GM23338 (cell line): Measurements from ENCODE around the gene CSNK1A1. TPM values are rescaled to one million over a fixed set of nuclear protein-coding genes. Genes with fewer than 3 reads are reported as not detected.

Source experiments
- ATAC-seq: fragments of 200-7000 bp; cut with Tn5 transposase; 3 replicates; pipeline ENCODE4 v1.9.1; 2020
- DNase-seq: peaks from one replicate; pipeline ENCODE4 v3.0.0-alpha.2; 2015; ENCODE audit warnings: low spot score
- H2AFZ ChIP-seq: fragments of 200-600 bp; sonication (generic); 2 replicates; pipeline ENCODE4 v1.8.0; 2016; ENCODE audit warnings: antibody characterized with exemption, mild to moderate bottlenecking, moderate library complexity
- H3F3A ChIP-seq: fragments of 200-600 bp; sonication (generic); replicated peaks from 2 replicates; pipeline ENCODE4 v1.8.0; 2017; ENCODE audit warnings: antibody characterized with exemption, mixed run types, low read depth
- H3K27ac ChIP-seq: fragments of 200-600 bp; sonication (generic); 2 replicates; pipeline ENCODE4 v1.6.1; 2016; ENCODE audit warnings: low read depth
- H3K27me3 ChIP-seq: fragments of 200-600 bp; sonication (generic); 2 replicates; pipeline ENCODE4 v1.8.0; 2016; ENCODE audit warnings: mild to moderate bottlenecking, mixed run types, moderate library complexity; ENCODE audit not compliant: insufficient read depth
- H3K36me3 ChIP-seq: fragments of 200-600 bp; sonication (generic); 2 replicates; pipeline ENCODE4 v1.8.0; 2016; ENCODE audit warnings: mild to moderate bottlenecking; ENCODE audit not compliant: insufficient read depth
- H3K4me1 ChIP-seq: fragments of 200-600 bp; sonication (generic); 2 replicates; pipeline ENCODE4 v1.8.0; 2016; ENCODE audit warnings: mild to moderate bottlenecking, moderate library complexity; ENCODE audit not compliant: insufficient read depth
- H3K4me2 ChIP-seq: fragments of 200-600 bp; sonication (generic); 2 replicates; pipeline ENCODE4 v1.7.1; 2017; ENCODE audit warnings: mixed run types
- H3K4me3 ChIP-seq: fragments of 200-600 bp; sonication (generic); 2 replicates; pipeline ENCODE4 v1.6.1; 2016; ENCODE audit warnings: mixed run types
- H3K79me2 ChIP-seq: fragments of 200-600 bp; sonication (generic); replicated peaks from 2 replicates; pipeline ENCODE4 v1.8.0; 2017; ENCODE audit warnings: mild to moderate bottlenecking; ENCODE audit not compliant: insufficient read depth
- H3K9me2 ChIP-seq: fragments of 200-600 bp; sonication (generic); 2 replicates; pipeline ENCODE4 v1.8.0; 2017; ENCODE audit not compliant: insufficient read depth
- H4K20me1 ChIP-seq: fragments of 200-600 bp; sonication (generic); replicated peaks from 2 replicates; pipeline ENCODE4 v1.8.0; 2017; ENCODE audit warnings: mild to moderate bottlenecking; ENCODE audit not compliant: insufficient read depth
- H3K27ac Mint-ChIP-seq: 2 replicates; pipeline ENCODE4 v1.8.0; 2020; ENCODE audit warnings: inconsistent platforms, mild to moderate bottlenecking, moderate library complexity, mixed read lengths
- H3K27me3 Mint-ChIP-seq: 3 replicates; pipeline ENCODE4 v1.8.0; 2022; ENCODE audit warnings: low read depth, mild to moderate bottlenecking, moderate library complexity, mixed read lengths, inconsistent platforms; ENCODE audit not compliant: insufficient read depth, poor library complexity
- H3K36me3 Mint-ChIP-seq: 3 replicates; pipeline ENCODE4 v1.8.0; 2021; ENCODE audit warnings: low read depth, mild to moderate bottlenecking, inconsistent platforms, moderate library complexity, mixed read lengths
- H3K4me1 Mint-ChIP-seq: 3 replicates; pipeline ENCODE4 v1.8.0; 2020; ENCODE audit warnings: mild to moderate bottlenecking, inconsistent platforms, mixed read lengths
- H3K4me3 Mint-ChIP-seq: 3 replicates; pipeline ENCODE4 v1.8.0; 2021; ENCODE audit warnings: moderate library complexity, mild to moderate bottlenecking, inconsistent platforms, mixed read lengths
- H3K9me3 Mint-ChIP-seq: 3 replicates; pipeline ENCODE4 v1.8.0; 2020; ENCODE audit warnings: moderate library complexity, mild to moderate bottlenecking, inconsistent platforms, mixed read lengths
- CREB1 ChIP-seq: fragments of 250-450 bp; sonication (Bioruptor Pico); IDR thresholded peaks from 2 replicates; pipeline ENCODE4 v1.5.0; 2020; ENCODE audit warnings: low read depth, mild to moderate bottlenecking, moderate library complexity
- CTCF ChIP-seq, 2 experiments: fragments of 200-600 bp in 1 of 2; sonication (generic) in 1 of 2; conservative IDR thresholded peaks; 2 replicates each; pipeline versions ENCODE4 v1.5.1 to v1.6.1; 2016 to 2017; ENCODE audit warnings: antibody characterized with exemption in 2 of 2, low read depth in 2 of 2, mild to moderate bottlenecking in 2 of 2, moderate library complexity in 1 of 2
- EZH2phosphoT487 ChIP-seq: fragments of 200-600 bp; sonication (generic); IDR thresholded peaks from one replicate; pipeline ENCODE4 v1.8.1; 2018; ENCODE audit warnings: antibody characterized with exemption; ENCODE audit not compliant: unreplicated experiment
- JUNB ChIP-seq: IDR thresholded peaks from one replicate; pipeline ENCODE4 v1.6.1; 2016; ENCODE audit warnings: antibody characterized with exemption; ENCODE audit not compliant: unreplicated experiment
- NANOG ChIP-seq: IDR thresholded peaks from 2 replicates; pipeline ENCODE4 v1.6.1; 2016; ENCODE audit warnings: antibody characterized with exemption, borderline replicate concordance
- POLR2AphosphoS5 ChIP-seq: IDR thresholded peaks from 2 replicates; pipeline ENCODE4 v1.6.1; 2016; ENCODE audit warnings: antibody characterized with exemption, low read depth
- REST ChIP-seq: IDR thresholded peaks from one replicate; pipeline ENCODE4 v1.6.1; 2018; ENCODE audit warnings: antibody characterized with exemption; ENCODE audit not compliant: unreplicated experiment
- STAT1 ChIP-seq: IDR thresholded peaks from one replicate; pipeline ENCODE4 v1.6.1; 2016; ENCODE audit warnings: antibody characterized with exemption; ENCODE audit not compliant: unreplicated experiment
- ZNF331 ChIP-seq: fragments of 250-450 bp; sonication (Bioruptor Pico); IDR thresholded peaks from 2 replicates; pipeline ENCODE4 v1.5.0; 2020; ENCODE audit warnings: low read depth, mild to moderate bottlenecking, moderate library complexity
- ZNF462 ChIP-seq: fragments of 250-450 bp; sonication (Bioruptor Pico); IDR thresholded peaks from 2 replicates; pipeline ENCODE4 v1.5.0; 2020; ENCODE audit warnings: mild to moderate bottlenecking, moderate library complexity
- polyA plus RNA-seq: library from polyadenylated mRNA; unstranded; fragments of >200 nt; fragmentation: Nextera tagmentation; extraction: Ambion mirVana; gene quantifications from 2 replicates; pipeline ENCODE4 v1.2.1, GENCODE V29; 2016
- total RNA-seq: library from RNA; depleted of rRNA; stranded (reverse); fragments of >200 nt; shearing (Covaris generic); gene quantifications from 2 replicates; pipeline ENCODE4 v1.2.3, GENCODE V29; 2014

CSNK1A1 gene
- total and polyA plus RNA-seq, 2 experiments from 2014 or later, result 110 to 233 TPM

- TF ChIP-seq REST (no peak), NANOG (no peak), JUNB (no peak), CREB1 (CRISPR knock-in tag) (no peak), EZH2phosphoT487 (no peak), STAT1 (no peak), ZNF331 (CRISPR knock-in tag) (no peak), POLR2AphosphoS5 (no peak)
Measured at GRCh38 chr5:149563466-149563865, 12.2 kb upstream of the CSNK1A1 start (continued).

GRCh38 chr5:149561848-149562247 is 10.6 kb upstream of the CSNK1A1 start:
- H3K9me3 Mint-ChIP-seq, result no peaks in the 10 kb centered on the region
- H3K27me3 ChIP-seq, result no peaks in the 10 kb centered on the region
- peak overlapping the region; percentile 4 for H3K4me2 ChIP-seq
- no peaks in the 10 kb centered on the region for H4K20me1 ChIP-seq
- peak; percentile 40; the same call in 2 of the 3 replicates for ATAC-seq
- peak overlapping the region; percentile 89 for H3K27ac ChIP-seq
- no peaks in the 10 kb centered on the region for H3K9me2 ChIP-seq
- H3K27ac Mint-ChIP-seq, result peak overlapping the region; percentile 90
- H3K4me3 ChIP-seq, result peak overlapping the region; percentile 0; the same call in 1 of the 2 replicates
- H3K79me2 ChIP-seq, result no peaks in the 10 kb centered on the region
- no peaks in the 10 kb centered on the region for H3K36me3 Mint-ChIP-seq
- DNase-seq, result peak; percentile 80
- H3K36me3 ChIP-seq, result no peaks in the 10 kb centered on the region
- peak overlapping the region; percentile 35; the same call in 1 of the 3 replicates for H3K4me3 Mint-ChIP-seq
- peaks cover 36% of the 10 kb centered on the region for H3K4me1 Mint-ChIP-seq
- peaks cover 4% of the 10 kb centered on the region for H3K27me3 Mint-ChIP-seq
- H3K4me1 ChIP-seq, result peaks cover 25% of the 10 kb centered on the region
- H2AFZ ChIP-seq, result no peak overlapping the region
- peaks cover 4% of the 10 kb centered on the region for H3F3A ChIP-seq
- TF ChIP-seq STAT1 (no peak), CTCF (conservative IDR thresholded peaks at IDR 0.05; ENCODE audit: low read depth in 2 of 2) (no peak), CREB1 (CRISPR knock-in tag) (no peak), EZH2phosphoT487 (no peak), JUNB (no peak), ZNF462 (CRISPR knock-in tag) (no peak)
